Osteocyte (in vitro differentiated cells): ENCODE data around the gene CLDN16. TPM values are rescaled to one million over a fixed set of nuclear protein-coding genes. Genes with fewer than 3 reads are reported as not detected.

ENCODE experiments used
- DNase-seq: peaks from one replicate; pipeline ENCODE4 v3.0.0; 2021; ENCODE audit warnings: mixed read lengths; ENCODE audit not compliant: unreplicated experiment; ENCODE audit errors: extremely low spot score
- H3K27ac Mint-ChIP-seq: one replicate; pipeline ENCODE4 v1.8.0; 2021; ENCODE audit warnings: mild to moderate bottlenecking, mixed read lengths; ENCODE audit not compliant: unreplicated experiment
- H3K27me3 Mint-ChIP-seq: one replicate; pipeline ENCODE4 v1.8.0; 2021; ENCODE audit warnings: mixed read lengths; ENCODE audit not compliant: unreplicated experiment
- H3K36me3 Mint-ChIP-seq: one replicate; pipeline ENCODE4 v1.8.0; 2021; ENCODE audit warnings: mixed read lengths; ENCODE audit not compliant: unreplicated experiment
- H3K4me1 Mint-ChIP-seq: one replicate; pipeline ENCODE4 v1.8.0; 2021; ENCODE audit warnings: mixed read lengths; ENCODE audit not compliant: unreplicated experiment
- H3K4me3 Mint-ChIP-seq: one replicate; pipeline ENCODE4 v1.8.0; 2021; ENCODE audit warnings: mild to moderate bottlenecking, moderate library complexity, mixed read lengths; ENCODE audit not compliant: unreplicated experiment
- H3K9me3 Mint-ChIP-seq: one replicate; pipeline ENCODE4 v1.8.0; 2021; ENCODE audit warnings: mixed read lengths; ENCODE audit not compliant: unreplicated experiment
- total RNA-seq: library from RNA; stranded (reverse); gene quantifications from 2 replicates; pipeline ENCODE4 v1.2.1, GENCODE V29; 2021
- TF ChIP-seq, protein P1 (sequence below): fragments of 200-600 bp; sonication (generic); IDR thresholded peaks from 2 replicates; pipeline ENCODE4 v1.5.0; 2021; ENCODE audit warnings: antibody characterized with exemption, mild to moderate bottlenecking, moderate library complexity

The CLDN16 gene
- total RNA-seq, 1 donor from 2014 or later: not detected

DNA sequence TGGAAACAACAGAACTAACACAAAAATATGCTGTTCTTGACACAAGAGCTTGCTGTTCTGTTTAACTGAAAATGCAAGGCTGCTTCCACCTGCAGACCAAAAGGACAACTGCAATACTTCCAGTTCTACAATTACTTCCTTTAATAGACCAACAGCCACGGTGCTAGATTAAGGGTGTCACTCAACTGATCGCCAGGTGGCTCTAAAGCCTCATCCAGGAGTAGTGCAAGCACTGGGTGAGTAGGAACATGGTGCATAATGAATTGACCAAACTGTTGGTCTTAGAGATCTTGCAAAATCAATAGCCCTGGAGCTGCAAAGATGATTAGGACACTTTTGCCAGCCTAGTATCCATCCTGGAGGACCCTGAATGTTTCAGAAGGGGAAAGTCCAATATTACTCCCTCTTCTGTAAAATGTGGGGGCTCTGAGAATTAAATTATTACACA is 3.6 kb upstream of the CLDN16 start:
- DNase-seq: no peak
- no peaks in the 10 kb centered on the region for H3K36me3 Mint-ChIP-seq
- peaks cover 55% of the 10 kb centered on the region for H3K4me1 Mint-ChIP-seq
- H3K27me3 Mint-ChIP-seq: no peaks in the 10 kb centered on the region
- TF ChIP-seq, protein P1, sequence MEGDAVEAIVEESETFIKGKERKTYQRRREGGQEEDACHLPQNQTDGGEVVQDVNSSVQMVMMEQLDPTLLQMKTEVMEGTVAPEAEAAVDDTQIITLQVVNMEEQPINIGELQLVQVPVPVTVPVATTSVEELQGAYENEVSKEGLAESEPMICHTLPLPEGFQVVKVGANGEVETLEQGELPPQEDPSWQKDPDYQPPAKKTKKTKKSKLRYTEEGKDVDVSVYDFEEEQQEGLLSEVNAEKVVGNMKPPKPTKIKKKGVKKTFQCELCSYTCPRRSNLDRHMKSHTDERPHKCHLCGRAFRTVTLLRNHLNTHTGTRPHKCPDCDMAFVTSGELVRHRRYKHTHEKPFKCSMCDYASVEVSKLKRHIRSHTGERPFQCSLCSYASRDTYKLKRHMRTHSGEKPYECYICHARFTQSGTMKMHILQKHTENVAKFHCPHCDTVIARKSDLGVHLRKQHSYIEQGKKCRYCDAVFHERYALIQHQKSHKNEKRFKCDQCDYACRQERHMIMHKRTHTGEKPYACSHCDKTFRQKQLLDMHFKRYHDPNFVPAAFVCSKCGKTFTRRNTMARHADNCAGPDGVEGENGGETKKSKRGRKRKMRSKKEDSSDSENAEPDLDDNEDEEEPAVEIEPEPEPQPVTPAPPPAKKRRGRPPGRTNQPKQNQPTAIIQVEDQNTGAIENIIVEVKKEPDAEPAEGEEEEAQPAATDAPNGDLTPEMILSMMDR: peak; percentile 65
- H3K27ac Mint-ChIP-seq: peak overlapping the region; percentile 27
- H3K9me3 Mint-ChIP-seq: peaks cover 1% of the 10 kb centered on the region
- H3K4me3 Mint-ChIP-seq: no peak overlapping the region

DNA sequence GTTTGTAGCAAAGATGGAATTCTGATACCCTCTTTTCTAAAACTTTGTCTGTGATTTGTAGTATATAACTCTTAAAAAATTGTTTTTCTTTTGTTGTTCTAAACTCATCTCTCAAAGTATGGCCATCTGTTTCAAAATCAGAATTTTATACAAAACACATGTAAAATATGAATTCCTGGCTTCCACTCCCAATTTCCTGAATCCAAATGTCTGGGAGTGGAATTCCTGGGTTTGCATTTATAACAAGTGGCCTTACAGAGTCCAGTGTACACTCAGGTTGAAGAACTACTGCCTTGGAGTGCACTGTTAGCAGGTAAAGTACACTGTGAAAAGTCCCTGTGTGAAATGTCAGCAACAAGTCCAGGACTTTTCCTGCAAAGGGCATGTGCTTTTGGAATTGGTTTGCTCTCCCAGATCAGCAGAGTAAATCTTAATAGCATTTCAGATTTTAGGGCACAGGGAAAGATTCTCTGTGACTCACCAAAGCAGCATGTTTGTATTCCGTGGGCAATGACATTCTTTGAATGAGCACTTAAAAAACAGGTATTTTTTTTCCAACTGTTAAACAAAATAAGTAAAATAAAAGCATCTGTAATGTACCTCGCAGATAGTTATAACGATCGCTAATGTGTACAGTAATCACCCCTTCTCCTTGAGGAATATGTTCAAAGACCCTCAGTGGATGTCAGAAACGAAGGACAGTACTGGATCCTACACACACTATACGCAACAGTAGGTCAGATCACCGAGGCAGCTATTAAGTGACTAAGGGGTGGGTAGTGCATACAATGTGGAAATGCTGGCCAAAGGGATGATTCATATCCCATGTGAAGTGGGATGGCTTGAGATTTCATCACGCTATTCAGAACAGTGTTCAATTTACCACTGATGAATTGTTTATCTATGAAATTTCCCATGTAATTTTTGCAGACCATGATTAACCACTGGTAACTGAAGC is 2.0 kb upstream of the CLDN16 start:
- H3K36me3 Mint-ChIP-seq: no peaks in the 10 kb centered on the region
- peaks cover 53% of the 10 kb centered on the region for H3K4me1 Mint-ChIP-seq
- DNase-seq: no peak
- no peak overlapping the region for H3K4me3 Mint-ChIP-seq
- TF ChIP-seq, protein P1: no peak
- H3K9me3 Mint-ChIP-seq: no peaks in the 10 kb centered on the region
- H3K27me3 Mint-ChIP-seq: no peaks in the 10 kb centered on the region
- H3K27ac Mint-ChIP-seq: peak overlapping the region; percentile 96

- no peak for DNase-seq
- Mint-ChIP-seq H3K4me3 (no peak overlapping the region), H3K36me3 (no peaks in the 10 kb centered on the region), H3K27me3 (no peaks in the 10 kb centered on the region), H3K27ac (no peak overlapping the region), H3K9me3 (no peaks in the 10 kb centered on the region), H3K4me1 (peaks cover 37% of the 10 kb centered on the region)
- TF ChIP-seq, protein P1: no peak
Observed at GRCh38 chr3:190388703-190389102, 740 bp downstream of the CLDN16 start.

- Mint-ChIP-seq H3K9me3 (no peaks in the 10 kb centered on the region), H3K36me3 (no peaks in the 10 kb centered on the region), H3K27me3 (no peaks in the 10 kb centered on the region), H3K4me3 (no peak overlapping the region), H3K27ac (no peak overlapping the region), H3K4me1 (no peaks in the 10 kb centered on the region)
- DNase-seq: no peak
- TF ChIP-seq, protein P1: no peak
Observed at GRCh38 chr3:190396001-190396400, 8.0 kb downstream of the CLDN16 start.

- H3K36me3 Mint-ChIP-seq: no peaks in the 10 kb centered on the region
- no peak for DNase-seq
- no peak overlapping the region for H3K27ac Mint-ChIP-seq
- H3K4me3 Mint-ChIP-seq: no peak overlapping the region
- no peaks in the 10 kb centered on the region for H3K9me3 Mint-ChIP-seq
- no peaks in the 10 kb centered on the region for H3K27me3 Mint-ChIP-seq
- peaks cover 6% of the 10 kb centered on the region for H3K4me1 Mint-ChIP-seq
- TF ChIP-seq, protein P1: no peak
Observed at GRCh38 chr3:190397889-190398288, 9.9 kb downstream of the CLDN16 start.
